ENCODE measurements around the gene QPRT.
"Not testable (repeated sequence)": the region's sequence is repeated elsewhere in the genome, so short reads cannot be mapped to it uniquely, and the experiment has no call there.

The QPRT gene

DNA sequence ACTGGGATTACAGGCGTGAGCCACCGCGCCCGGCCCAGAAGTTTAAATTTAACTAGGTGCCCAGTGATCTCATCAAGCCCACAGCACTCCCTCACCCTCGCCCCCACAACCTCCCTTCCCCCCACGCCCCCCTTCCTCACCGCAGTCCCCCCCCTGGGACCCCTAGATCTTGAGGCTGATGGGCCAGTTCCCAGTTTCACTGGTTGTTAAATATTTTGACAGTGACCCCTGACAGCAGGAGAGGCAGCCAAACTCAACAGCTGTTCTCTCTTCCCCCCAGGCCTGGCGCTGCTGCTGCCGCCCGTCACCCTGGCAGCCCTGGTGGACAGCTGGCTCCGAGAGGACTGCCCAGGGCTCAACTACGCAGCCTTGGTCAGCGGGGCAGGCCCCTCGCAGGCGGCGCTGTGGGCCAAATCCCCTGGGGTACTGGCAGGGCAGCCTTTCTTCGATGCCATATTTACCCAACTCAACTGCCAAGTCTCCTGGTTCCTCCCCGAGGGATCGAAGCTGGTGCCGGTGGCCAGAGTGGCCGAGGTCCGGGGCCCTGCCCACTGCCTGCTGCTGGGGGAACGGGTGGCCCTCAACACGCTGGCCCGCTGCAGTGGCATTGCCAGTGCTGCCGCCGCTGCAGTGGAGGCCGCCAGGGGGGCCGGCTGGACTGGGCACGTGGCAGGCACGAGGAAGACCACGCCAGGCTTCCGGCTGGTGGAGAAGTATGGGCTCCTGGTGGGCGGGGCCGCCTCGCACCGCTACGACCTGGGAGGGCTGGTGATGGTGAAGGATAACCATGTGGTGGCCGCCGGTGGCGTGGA is 15.6 kb downstream of the QPRT start:
- DNase-seq: no peak

- not testable (repeated sequence) for DNase-seq
Measured at GRCh38 chr16:29695675-29696074, 16.7 kb downstream of the QPRT start.

- no peak for DNase-seq
Measured at GRCh38 chr16:29696881-29697331, 17.9 kb downstream of the QPRT start.

DNA sequence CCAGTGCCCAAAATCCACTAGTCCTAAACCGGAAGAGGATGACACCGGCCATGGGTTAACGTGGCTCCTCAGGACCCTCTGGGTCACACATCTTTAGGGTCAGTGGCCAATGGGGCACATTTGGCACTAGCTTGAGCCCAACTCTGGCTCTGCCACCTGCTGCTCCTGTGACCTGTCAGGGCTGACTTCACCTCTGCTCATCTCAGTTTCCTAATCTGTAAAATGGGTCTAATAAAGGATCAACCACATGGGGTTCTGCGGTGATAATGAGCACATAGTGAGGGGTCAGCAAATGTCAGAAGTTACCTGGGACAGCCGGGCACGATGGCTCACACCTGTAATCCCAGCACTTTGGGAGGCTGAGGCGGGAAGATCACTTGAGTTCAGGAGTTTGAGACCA is 18.4 kb downstream of the QPRT start:
- DNase-seq: no peak

DNA sequence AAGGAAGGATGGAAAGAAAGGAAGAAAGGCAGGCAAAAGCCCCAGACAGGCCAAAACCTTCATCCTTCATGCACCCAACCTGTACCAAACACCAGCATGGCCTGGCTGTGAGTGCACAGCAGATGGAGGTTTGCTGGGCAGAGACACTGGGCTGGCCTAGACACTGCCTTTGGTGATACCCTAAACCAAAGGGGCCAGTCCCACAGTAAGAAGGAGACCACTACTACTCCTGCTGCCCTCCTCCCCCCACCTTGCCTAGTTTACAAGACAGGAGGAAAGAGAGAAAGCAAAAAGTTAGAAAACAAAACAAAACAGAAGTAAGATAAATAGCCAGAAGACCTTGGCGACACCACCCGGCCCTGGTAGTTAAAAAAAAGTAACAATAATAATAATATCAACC is 19.1 kb downstream of the QPRT start:
- no peak for DNase-seq

- DNase-seq: no peak
Measured at GRCh38 chr16:29698484-29699323, 19.7 kb downstream of the QPRT start.

DNA sequence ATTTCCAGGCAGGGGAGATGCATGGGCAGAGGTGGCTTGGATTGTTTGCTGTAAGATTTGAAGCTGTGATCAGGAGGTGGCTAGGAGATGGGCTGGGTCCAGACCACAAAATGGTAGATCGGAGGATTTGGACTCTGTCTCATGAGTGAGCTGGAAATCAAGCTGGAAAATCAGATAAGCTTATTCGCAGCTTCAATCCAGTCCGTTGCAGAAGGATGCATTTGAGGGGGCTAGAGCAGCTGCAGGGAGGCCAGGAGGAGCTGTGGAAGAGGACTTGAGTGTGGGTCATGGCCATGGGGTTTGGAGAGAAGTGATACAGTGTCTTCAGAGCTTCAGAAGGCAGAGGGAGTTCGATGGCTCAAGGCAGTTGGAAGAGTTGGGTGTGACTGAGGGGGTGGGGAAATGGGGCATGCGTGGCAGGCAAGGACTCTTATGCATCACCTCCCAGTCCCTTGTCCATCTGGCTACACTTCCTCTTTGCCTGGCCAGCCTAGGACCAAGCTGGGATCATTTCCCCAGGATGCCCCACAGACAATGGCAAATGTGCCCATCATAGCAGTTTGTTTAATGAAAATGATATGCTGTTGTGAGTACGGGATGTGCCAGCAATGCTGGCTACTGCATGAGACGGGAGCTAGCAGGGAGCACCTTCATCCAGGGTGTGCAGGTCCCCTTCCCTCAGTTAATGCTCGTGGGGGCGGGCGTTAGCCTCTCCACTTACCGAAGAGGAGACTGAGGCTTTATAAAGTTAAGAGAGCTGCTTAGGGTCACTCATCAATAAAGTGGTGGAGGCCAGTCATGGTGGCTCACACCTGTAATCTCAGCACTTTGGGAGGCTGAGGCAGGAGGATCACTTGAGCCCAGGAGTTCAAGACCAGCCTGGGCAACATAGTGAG is 20.6 kb downstream of the QPRT start:
- no peak for DNase-seq

DNA sequence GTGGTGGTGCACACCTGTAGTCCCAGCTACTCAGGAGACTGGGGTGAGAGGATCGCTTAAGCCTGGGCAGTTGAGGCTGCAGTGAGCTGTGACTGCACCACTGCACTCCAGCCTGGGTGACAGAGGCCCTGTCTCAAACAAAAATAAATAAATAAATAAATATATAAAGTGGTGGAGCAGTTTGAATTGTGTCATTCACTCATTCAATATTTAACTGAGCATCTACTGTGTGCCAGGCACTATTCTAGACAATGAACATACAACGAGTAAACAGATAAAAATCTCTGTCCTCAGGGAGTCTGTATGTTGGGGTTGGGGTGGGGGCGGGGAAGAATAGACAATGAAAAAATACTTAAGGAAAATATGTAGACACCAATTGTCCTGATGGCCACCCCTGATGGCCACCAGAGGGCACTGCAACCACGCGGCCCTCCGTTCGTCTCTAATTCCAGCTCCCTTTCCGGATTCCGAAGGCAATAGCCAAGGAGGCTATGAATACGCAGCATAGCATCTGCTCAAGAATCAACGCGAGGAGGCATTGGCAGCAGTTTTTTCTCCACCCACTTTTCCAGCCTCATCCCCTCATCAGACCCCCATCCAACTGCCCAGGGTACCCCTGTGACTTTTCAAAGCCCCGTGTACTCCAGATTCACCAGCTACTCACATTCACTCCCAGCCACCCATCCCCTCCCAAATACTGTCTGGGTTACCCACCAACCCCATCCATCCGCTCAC is 21.4 kb downstream of the QPRT start:
- peak; percentile 74 to 82 for DNase-seq

GRCh38 chr16:29701214-29701555 is 22.2 kb downstream of the QPRT start:
- DNase-seq: no peak

DNA sequence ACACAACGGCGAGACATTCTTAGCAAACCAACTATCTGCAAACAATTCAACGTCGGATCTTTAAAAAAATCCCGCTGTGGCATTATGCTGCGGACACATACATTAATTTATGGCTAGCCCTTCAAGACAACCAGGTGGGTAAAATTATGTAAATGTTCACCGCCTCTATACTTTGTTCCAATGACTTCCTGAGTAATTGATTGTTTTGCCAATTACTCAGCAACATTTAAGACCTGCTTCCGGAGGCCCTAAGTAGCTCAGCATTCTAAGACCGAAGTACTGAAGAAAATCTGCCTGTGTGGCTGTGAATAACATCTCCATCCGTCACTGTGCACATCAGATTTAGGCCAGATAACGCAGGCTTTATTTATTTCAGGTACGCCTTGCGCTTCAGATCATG is 23.3 kb downstream of the QPRT start:
- peak; percentile 20 to 70 for DNase-seq

DNA sequence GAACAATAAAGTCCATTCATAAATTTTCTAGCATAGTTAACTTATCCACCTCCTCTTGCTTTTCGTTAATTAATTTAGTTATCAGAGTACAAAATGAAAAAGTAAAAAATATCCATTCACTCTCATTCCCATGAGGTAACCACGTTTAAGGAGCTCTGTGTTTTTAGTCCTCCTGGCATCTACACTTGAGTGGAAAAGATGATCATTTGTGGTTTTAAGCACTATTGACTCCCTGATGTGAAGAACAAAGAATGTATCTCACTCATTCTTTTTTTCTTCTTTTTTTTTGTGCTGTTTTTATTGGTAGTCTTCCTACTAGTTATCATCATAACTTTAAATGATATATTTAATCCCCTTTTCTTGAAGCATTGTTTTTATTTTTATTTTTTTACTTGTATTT is 26.1 kb downstream of the QPRT start:
- DNase-seq: no peak

DNA sequence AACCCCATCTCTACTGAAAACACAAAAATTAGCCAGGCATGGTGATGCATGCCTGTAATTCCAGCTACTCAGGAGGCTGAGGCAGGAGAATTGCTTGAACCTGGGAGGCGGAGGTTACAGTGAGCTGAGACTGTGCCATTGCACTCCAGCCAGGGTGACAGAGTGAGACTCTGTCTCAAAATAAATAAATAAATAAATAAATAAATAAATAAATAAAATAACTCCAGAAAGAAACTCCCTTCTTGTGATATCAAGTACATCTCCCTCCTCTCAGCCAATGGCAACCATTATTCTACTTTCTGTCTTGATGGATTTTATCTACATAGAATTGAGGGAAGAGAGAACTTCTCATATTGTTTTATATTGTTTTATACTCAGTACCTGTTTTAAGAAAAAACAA is 28.2 kb downstream of the QPRT start:
- not testable (repeated sequence) for DNase-seq

- DNase-seq: no peak
Measured at GRCh38 chr16:29708917-29709600, 30.1 kb downstream of the QPRT start.

DNA sequence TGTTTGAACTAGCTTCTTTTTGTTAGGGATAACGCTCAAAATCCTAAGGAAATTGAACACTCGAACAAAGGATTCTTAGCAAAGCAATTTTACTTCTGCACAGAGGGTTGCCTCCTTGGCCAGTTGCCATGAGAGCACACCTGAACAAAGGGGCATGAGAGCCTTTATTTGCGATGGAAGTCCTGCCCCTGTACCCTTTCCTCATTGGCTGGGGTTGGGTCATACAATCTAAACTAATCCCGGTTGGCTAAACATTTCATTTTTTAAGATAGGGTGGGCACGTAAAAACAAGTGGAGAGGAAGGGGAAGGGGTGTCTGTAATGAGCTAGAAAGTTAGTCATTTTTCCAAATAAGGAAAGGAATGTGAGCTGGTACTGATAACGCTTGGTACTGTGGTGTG is 30.7 kb downstream of the QPRT start:
- not testable (repeated sequence) for DNase-seq

GRCh38 chr16:29710227-29711219 is 31.5 kb downstream of the QPRT start:
- DNase-seq: peak; percentile 52 to 80

DNA sequence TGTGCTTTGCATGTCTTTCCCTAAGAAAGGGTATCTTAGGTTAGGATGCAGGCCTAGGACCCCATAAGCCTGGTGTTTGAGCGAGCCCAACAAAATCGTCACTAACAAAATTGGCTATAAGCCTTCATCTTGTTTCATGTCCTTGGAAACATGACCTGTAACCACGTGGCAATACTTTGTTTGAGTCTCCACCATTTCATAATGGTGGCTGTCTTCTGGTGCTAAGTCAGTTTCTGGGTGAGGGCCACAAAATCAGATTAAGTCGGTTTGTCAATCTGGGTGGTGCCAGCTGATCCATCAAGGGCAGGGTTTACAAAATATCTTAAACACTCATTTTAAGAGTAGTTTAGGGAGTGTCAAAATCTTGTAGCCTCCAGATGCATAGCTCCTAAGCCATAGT is 33.8 kb downstream of the QPRT start:
- no peak for DNase-seq

DNA sequence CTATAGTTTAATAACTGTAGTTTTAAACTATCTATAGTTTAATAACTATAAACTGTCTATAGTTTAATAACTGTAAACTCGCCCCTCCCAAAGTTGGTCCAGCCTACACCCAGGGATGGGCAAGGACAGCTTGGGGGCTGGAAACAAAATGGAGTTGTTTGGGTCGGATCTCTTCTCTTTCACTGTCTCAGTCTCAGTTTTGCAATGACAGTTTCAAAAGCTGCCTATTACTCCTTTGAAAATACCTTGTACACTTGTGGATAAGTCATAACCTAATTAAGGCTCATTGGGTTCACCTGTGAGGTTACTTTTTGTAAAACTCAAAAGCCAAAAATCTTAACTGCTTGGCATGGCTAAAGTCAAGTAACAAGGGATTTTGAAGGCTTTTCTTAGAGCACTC is 35.4 kb downstream of the QPRT start:
- DNase-seq: no peak

DNA sequence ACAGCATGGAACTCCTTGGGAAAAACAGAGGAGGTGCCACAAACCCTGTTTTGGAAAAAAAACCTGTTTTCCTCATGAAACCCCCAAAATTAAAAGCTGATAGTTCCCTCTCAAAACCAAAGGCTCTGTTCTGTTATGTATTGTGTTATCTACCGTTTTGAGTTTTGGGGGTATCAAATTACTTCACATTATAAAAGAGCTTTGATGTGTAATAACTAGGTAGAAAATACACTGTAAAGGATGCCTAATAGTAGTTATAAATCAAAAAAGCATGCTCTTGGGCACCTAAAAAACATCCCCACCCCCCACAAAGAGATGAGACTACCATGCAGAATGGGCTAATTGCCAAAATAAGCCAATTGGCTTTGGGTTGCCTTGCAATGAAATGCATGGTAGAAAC is 36.0 kb downstream of the QPRT start:
- no peak for DNase-seq

DNA sequence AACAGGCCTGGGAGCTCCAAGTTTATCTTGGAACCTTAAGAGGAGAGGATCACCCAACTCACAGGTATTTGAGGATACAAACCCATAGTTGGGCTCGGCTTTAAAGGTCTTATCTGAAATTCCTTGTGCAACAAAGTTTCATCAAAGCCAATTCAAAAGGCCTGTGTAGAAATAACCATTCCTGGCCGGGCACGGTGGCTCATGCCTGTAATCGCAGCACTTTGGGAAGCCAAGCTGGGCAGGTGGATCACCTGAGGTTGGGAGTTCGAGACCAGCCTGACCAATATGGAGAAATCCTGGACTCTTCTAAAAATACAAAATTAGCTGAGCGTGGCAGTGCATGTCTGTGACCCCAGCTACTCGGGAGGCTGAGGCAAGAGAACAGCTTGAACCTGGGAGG is 38.1 kb downstream of the QPRT start:
- no peak for DNase-seq

DNA sequence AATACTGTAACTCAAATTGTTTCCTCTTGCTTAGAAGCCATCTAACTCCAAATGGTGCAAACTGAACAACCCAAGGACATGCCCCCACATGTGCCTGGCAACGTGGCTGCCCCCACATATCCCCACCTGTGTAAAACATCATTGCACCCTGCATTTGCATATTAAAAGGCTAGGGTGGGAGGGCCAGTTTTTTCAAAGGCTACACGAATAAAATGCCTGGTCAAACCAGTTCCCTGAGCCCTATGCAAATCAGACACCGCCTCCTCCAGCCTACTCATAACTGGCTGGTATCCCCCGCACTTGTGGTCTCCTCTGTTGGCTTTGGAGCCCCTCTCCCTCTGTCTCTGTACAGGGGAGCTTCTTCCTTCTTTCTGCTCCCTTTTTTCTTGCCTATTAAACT is 40.1 kb downstream of the QPRT start:
- no peak for DNase-seq

GRCh38 chr16:29720703-29721102 is 41.7 kb downstream of the QPRT start:
- DNase-seq: no peak
